HEK293T (cell line): ENCODE results near the gene ZNF613.

Source experiments
- CTBP1 ChIP-seq: fragments of 450-650 bp; IDR thresholded peaks from 2 replicates; pipeline ENCODE4 v1.6.1; 2016; ENCODE audit warnings: borderline replicate concordance
- ELF4 ChIP-seq: fragments of 450-650 bp; IDR thresholded peaks from 2 replicates; pipeline ENCODE4 v1.6.1; 2017; ENCODE audit warnings: antibody characterized with exemption
- FOXA1 ChIP-seq: fragments of 450-650 bp; IDR thresholded peaks from 2 replicates; pipeline ENCODE4 v1.6.1; 2016; ENCODE audit warnings: mild to moderate bottlenecking
- ZNF384 ChIP-seq: fragments of 450-650 bp; IDR thresholded peaks from 2 replicates; pipeline ENCODE4 v1.6.1; 2016

GRCh38 chr19:51986309-51987291, 59.3 kb downstream of the ZNF613 start, which contains the start of gene ZNF350:
- TF ChIP-seq FOXA1 = no peak
- no peak for TF ChIP-seq ZNF384
- peak; percentile 56 for TF ChIP-seq ELF4
- TF ChIP-seq CTBP1 = no peak
